Fibroblast of the aortic adventitia (primary cell): ENCODE results near the gene ARHGAP21. TPM values are rescaled to one million over a fixed set of nuclear protein-coding genes. Genes with fewer than 3 reads are reported as not detected.

Experiments used
- DNase-seq: peaks from one replicate; pipeline ENCODE4 v3.0.0-alpha.2; 2010; ENCODE audit warnings: low read depth
- H3K4me3 ChIP-seq: 2 replicates; pipeline ENCODE4 v1.5.1; 2011; ENCODE audit warnings: low read depth, mild to moderate bottlenecking, control low read depth, low read length, moderate library complexity
- total RNA-seq: library from RNA; depleted of rRNA; stranded (reverse); fragments of >200 nt; gene quantifications from 2 replicates; pipeline ENCODE4 v1.2.3, GENCODE V29; 2012; ENCODE audit warnings: low replicate concordance
- TF ChIP-seq, protein P1 (sequence below): IDR thresholded peaks from 2 replicates; pipeline ENCODE4 v1.5.1; 2011; ENCODE audit warnings: mild to moderate bottlenecking, low read length, control low read depth, inconsistent platforms; ENCODE audit not compliant: insufficient read depth

The ARHGAP21 gene
- total RNA-seq, 1 donor = 252 TPM

DNA sequence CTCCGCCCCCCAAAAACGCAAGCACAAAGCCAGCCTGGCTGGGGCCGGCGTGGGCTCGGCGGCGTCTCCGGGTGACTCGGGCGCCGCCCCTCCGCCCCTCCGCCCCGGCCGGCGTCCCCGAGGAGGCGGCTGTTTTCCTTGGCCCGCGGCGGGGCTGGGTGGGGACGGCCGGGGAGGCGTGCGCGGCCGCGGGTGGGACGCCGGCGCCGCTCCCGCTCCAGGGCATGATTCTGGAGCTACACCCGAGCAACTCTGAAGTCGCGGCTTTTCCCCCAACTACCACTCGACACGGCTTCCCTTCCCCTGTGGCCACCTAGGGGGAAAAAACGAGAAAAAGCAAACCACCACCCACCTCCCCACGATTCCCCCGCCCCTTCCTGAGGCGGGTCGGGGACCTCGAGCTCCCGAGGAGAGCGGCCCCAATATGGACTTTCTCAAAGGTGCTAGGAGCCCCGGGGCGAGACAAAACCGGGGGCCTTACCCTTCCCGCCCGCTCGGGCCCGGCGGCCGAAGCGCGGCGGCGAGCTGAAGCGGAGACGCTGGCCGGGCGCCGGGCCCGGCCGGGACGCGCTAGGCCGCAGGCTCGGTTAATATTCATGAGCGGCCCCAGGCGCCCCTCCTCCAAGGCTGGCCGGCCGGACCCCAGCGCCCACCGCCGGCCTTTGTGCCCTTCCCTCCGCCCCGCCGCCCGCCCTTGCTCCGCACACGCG, 856 bp downstream of the ARHGAP21 start:
- TF ChIP-seq, protein P1, sequence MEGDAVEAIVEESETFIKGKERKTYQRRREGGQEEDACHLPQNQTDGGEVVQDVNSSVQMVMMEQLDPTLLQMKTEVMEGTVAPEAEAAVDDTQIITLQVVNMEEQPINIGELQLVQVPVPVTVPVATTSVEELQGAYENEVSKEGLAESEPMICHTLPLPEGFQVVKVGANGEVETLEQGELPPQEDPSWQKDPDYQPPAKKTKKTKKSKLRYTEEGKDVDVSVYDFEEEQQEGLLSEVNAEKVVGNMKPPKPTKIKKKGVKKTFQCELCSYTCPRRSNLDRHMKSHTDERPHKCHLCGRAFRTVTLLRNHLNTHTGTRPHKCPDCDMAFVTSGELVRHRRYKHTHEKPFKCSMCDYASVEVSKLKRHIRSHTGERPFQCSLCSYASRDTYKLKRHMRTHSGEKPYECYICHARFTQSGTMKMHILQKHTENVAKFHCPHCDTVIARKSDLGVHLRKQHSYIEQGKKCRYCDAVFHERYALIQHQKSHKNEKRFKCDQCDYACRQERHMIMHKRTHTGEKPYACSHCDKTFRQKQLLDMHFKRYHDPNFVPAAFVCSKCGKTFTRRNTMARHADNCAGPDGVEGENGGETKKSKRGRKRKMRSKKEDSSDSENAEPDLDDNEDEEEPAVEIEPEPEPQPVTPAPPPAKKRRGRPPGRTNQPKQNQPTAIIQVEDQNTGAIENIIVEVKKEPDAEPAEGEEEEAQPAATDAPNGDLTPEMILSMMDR = peak; percentile 7
- H3K4me3 ChIP-seq = peak overlapping the region; percentile 78
- DNase-seq = peak; percentile 65

GRCh38 chr10:24722131-24722675, 1.5 kb downstream of the ARHGAP21 start:
- TF ChIP-seq, protein P1 = no peak
- peak overlapping the region; percentile 78 for H3K4me3 ChIP-seq
- DNase-seq = peak; percentile 52

DNA sequence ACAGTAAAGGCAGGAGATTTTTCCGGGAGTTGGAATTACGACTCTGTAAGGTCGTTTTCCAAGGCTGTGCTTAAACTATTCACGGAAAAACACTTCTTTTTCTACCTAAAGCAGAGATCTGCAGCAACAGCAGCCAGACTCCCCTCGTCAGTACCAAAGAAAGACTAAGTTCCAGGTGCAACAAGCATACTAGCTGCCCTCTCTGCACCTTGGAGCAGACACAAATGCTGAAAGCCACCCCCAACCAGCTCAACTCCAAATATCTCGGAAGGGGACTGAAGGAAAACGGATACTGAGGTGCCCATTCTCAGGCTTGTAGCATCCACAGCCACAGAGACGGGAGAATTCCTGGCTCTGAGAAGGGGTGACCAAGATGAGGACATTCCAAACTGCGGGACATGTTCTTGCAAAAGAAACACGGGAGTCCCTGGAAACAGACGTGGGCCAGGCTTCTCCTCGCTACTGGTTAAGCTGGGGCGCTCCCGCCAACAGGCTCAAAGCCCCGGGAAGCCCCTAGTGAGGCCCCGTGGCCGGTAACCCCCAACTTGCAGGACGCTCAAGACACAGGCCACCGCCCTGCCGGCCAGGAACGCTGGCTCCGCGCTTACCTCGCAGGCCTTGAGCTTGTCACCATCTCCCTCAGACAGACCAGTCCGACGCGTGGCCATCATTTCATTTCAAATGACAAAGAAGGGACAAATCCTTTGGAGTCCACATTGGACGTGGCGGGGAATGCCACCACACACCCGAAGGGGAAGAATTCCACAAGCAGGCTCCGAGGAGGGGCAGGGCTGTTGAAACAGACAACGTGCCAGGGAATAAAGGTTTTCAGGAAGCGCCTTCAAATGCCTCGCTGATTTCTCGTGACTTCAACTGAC, 2.2 kb downstream of the ARHGAP21 start:
- TF ChIP-seq, protein P1 = no peak
- H3K4me3 ChIP-seq = peak overlapping the region; percentile 78
- DNase-seq = peak; percentile 38

DNA sequence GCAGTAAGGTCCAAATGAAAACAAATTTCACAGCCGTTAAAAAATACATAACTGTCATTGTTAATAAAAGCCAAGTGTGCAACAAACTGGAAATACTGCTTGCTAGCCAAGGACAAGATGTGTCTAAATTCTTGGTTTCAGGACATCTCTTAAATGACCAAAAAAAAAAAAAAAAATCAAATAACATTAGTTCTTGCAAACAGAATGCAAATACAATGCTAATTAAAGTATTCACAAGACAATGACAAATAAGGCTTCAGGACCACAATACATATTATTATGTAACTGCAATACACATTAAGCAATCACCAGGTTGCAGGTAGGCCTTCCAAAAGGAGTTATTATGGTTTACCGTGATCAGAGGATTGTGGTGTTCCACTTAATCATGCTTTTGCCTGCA, 3.6 kb downstream of the ARHGAP21 start:
- no peak for DNase-seq
- TF ChIP-seq, protein P1 = no peak
- peak overlapping the region; percentile 78 for H3K4me3 ChIP-seq

GRCh38 chr10:24718031-24718855, 5.4 kb downstream of the ARHGAP21 start:
- TF ChIP-seq, protein P1 = no peak
- H3K4me3 ChIP-seq = peak overlapping the region; percentile 78
- DNase-seq = peak; percentile 86

DNA sequence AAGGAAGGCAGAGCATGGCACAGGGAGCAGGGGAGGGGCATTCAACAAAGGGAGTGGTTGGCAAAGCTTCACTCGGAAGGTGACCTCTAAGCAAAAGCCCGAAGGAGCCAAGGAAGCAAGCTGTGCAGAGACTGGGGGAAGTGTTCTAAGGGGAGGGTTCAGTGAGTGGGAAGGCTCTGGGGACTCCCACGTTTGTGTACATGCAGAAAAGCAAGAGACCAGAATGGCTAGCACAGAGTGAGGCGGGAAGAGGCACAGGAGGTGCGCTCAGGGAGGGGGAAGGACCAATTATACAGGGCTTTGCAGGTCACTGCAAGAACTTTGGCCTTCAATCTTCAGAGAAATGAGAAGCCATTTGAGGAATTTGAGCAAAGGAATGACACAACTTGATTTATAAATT, 7.4 kb downstream of the ARHGAP21 start:
- no peak for DNase-seq
- peak overlapping the region; percentile 11 for H3K4me3 ChIP-seq
- TF ChIP-seq, protein P1 = no peak
